ENCODE data around the gene ISG15.

DNA sequence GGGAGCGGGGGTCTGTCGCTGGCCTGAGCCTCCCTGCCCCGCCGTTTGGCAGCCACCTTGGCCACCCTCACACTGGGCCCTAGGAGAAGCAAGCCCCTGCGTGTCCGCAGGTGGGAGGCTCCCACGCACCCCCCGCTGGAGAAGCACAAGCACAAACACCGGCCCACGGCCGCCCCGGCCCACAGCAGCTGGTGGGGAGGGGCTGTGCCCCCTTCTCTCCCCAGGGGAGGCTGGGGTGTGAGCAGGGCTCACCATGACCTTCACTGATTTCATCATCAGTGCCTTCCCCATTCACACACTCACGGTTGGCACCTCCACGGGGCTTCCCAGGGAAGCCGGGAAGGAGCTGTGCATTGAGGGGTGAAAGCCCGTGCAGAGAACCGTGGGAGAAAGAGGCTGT is 14.5 kb downstream of the ISG15 start:
- TF ChIP-seq BHLHE40 (IDR thresholded peaks at IDR 0.05; ENCODE audit: borderline replicate concordance) (no peak), ZNF384 (IDR thresholded peaks at IDR 0.05) (no peak), FOXM1 (IDR thresholded peaks at IDR 0.05; ENCODE audit: borderline replicate concordance) (no peak), SP1 (IDR thresholded peaks at IDR 0.05) (no peak), CTBP1 (IDR thresholded peaks at IDR 0.05; ENCODE audit: borderline replicate concordance) (no peak), SUZ12 (IDR thresholded peaks at IDR 0.05) (no peak), LEF1 (IDR thresholded peaks at IDR 0.05; ENCODE audit: borderline replicate concordance) (no peak), FOXA1 (IDR thresholded peaks at IDR 0.05) (no peak), L3MBTL2 (conservative IDR thresholded peaks at IDR 0.05) (no peak), TARDBP (IDR thresholded peaks at IDR 0.05) (no peak), HDGF (IDR thresholded peaks at IDR 0.05; ENCODE audit: borderline replicate concordance) (no peak), ELF4 (IDR thresholded peaks at IDR 0.05) (no peak), ARNT (IDR thresholded peaks at IDR 0.05) (no peak)
- TF ChIP-seq, protein P1, sequence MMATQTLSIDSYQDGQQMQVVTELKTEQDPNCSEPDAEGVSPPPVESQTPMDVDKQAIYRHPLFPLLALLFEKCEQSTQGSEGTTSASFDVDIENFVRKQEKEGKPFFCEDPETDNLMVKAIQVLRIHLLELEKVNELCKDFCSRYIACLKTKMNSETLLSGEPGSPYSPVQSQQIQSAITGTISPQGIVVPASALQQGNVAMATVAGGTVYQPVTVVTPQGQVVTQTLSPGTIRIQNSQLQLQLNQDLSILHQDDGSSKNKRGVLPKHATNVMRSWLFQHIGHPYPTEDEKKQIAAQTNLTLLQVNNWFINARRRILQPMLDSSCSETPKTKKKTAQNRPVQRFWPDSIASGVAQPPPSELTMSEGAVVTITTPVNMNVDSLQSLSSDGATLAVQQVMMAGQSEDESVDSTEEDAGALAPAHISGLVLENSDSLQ (IDR thresholded peaks at IDR 0.05), result no peak

Data from HEK293T (cell line).